Endothelial cell (in vitro differentiated cells): ENCODE data around the gene KLF2. TPM values are rescaled to one million over a fixed set of nuclear protein-coding genes. Genes with fewer than 3 reads are reported as not detected.

Experiments used
- DNase-seq: peaks from one replicate; pipeline ENCODE4 v3.0.0; 2021; ENCODE audit warnings: low spot score
- H3K27ac Mint-ChIP-seq: one replicate; pipeline ENCODE4 v1.8.0; 2021; ENCODE audit warnings: mixed read lengths, inconsistent platforms; ENCODE audit not compliant: unreplicated experiment
- H3K27me3 Mint-ChIP-seq: one replicate; pipeline ENCODE4 v1.8.0; 2021; ENCODE audit warnings: mild to moderate bottlenecking, moderate library complexity, mixed read lengths, inconsistent platforms; ENCODE audit not compliant: unreplicated experiment
- H3K36me3 Mint-ChIP-seq: one replicate; pipeline ENCODE4 v1.8.0; 2021; ENCODE audit warnings: mild to moderate bottlenecking, low read depth, mixed read lengths, inconsistent platforms; ENCODE audit not compliant: unreplicated experiment
- H3K4me1 Mint-ChIP-seq: one replicate; pipeline ENCODE4 v1.8.0; 2021; ENCODE audit warnings: mild to moderate bottlenecking, mixed read lengths, inconsistent platforms; ENCODE audit not compliant: unreplicated experiment
- H3K4me3 Mint-ChIP-seq: one replicate; pipeline ENCODE4 v1.8.0; 2021; ENCODE audit warnings: mild to moderate bottlenecking, mixed read lengths, inconsistent platforms; ENCODE audit not compliant: unreplicated experiment
- H3K9me3 Mint-ChIP-seq: one replicate; pipeline ENCODE4 v1.8.0; 2021; ENCODE audit warnings: mixed read lengths, inconsistent platforms; ENCODE audit not compliant: unreplicated experiment
- total RNA-seq: library from RNA; stranded (reverse); fragmentation: NEBNext Ultra II Directional; extraction: Animal tissue kit (Norgen Biotek cat#: 25700); gene quantifications from one replicate; pipeline ENCODE4 v1.2.1, GENCODE V29; 2021; ENCODE audit not compliant: unreplicated experiment
- TF ChIP-seq, protein P1 (sequence below): fragments of 200-600 bp; sonication (generic); IDR thresholded peaks from one replicate; pipeline ENCODE4 v1.5.0; 2021; ENCODE audit warnings: antibody characterized with exemption; ENCODE audit not compliant: unreplicated experiment

Gene KLF2
- total RNA-seq, 1 donor from 2014 or later: 48.9 TPM

DNA sequence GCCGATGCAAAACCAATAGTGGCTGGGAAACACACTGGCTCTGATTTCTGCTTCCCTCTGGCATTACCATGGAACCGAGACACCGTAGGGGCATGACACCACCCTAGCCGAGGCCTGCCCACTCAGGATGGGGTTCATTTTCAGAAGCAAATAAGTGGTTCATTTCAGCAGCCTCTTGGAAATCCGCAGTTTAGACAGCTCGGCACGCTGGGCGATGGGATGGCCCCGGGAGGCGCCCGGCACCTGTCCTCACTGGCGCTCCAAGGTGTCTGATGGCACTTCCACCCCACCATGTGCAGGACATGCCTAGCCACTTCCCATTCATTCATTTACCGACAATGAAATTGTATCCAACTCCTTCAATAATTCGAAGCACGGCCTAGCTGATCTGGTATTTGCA is 33.8 kb downstream of the KLF2 start:
- peaks cover 2% of the 10 kb centered on the region for H3K27me3 Mint-ChIP-seq
- H3K4me1 Mint-ChIP-seq: peaks cover 3% of the 10 kb centered on the region
- no peaks in the 10 kb centered on the region for H3K9me3 Mint-ChIP-seq
- DNase-seq: no peak
- TF ChIP-seq, protein P1, sequence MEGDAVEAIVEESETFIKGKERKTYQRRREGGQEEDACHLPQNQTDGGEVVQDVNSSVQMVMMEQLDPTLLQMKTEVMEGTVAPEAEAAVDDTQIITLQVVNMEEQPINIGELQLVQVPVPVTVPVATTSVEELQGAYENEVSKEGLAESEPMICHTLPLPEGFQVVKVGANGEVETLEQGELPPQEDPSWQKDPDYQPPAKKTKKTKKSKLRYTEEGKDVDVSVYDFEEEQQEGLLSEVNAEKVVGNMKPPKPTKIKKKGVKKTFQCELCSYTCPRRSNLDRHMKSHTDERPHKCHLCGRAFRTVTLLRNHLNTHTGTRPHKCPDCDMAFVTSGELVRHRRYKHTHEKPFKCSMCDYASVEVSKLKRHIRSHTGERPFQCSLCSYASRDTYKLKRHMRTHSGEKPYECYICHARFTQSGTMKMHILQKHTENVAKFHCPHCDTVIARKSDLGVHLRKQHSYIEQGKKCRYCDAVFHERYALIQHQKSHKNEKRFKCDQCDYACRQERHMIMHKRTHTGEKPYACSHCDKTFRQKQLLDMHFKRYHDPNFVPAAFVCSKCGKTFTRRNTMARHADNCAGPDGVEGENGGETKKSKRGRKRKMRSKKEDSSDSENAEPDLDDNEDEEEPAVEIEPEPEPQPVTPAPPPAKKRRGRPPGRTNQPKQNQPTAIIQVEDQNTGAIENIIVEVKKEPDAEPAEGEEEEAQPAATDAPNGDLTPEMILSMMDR: no peak
- peaks cover 5% of the 10 kb centered on the region for H3K36me3 Mint-ChIP-seq
- no peak overlapping the region for H3K27ac Mint-ChIP-seq
- no peak overlapping the region for H3K4me3 Mint-ChIP-seq

DNA sequence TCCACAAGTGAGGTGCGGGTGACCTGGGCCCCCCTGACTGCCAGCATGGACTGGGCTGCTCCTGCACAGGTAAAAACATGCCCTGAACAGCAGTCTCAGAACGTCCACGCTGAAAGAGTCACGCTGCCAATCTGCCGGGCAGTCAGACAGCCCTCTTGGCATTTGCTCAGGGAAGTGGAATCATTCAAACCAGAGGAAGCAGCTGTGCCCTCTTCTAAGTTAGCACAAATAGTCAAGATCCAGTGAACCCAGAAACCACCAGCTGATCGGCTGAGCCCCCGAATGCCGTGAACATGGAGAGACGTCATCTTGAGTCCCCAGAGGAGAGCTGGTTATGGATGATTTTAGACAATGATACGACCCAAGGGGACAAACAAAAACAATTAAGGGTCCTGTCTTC is 34.4 kb downstream of the KLF2 start:
- TF ChIP-seq, protein P1: no peak
- Mint-ChIP-seq H3K36me3 (peaks cover 5% of the 10 kb centered on the region), H3K27me3 (peaks cover 2% of the 10 kb centered on the region), H3K4me3 (no peak overlapping the region), H3K4me1 (peaks cover 3% of the 10 kb centered on the region), H3K27ac (no peak overlapping the region), H3K9me3 (no peaks in the 10 kb centered on the region)
- DNase-seq: no peak

DNA sequence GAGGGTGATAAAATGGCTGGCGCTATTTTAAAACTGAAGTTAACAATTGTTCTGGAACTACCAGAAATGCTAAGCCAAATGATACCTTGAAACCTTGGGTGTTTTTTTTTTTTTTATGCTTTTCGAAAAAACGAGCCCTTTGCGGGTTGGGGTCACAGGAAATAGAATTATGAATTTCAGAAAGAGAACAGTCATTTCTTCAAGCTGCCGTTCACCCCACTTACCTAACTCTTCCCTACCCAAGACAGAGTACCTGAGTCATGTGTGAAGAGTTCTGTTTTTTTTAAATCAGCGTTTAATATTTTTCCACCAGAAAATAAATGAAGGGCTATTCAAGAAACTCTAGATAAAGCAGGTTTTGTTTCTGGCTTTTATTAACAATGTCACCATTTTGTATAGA is 35.3 kb downstream of the KLF2 start:
- peaks cover 5% of the 10 kb centered on the region for H3K36me3 Mint-ChIP-seq
- DNase-seq: no peak
- TF ChIP-seq, protein P1: no peak
- H3K9me3 Mint-ChIP-seq: no peaks in the 10 kb centered on the region
- H3K4me3 Mint-ChIP-seq: no peak overlapping the region
- no peak overlapping the region for H3K27ac Mint-ChIP-seq
- peaks cover 3% of the 10 kb centered on the region for H3K4me1 Mint-ChIP-seq
- no peaks in the 10 kb centered on the region for H3K27me3 Mint-ChIP-seq

DNA sequence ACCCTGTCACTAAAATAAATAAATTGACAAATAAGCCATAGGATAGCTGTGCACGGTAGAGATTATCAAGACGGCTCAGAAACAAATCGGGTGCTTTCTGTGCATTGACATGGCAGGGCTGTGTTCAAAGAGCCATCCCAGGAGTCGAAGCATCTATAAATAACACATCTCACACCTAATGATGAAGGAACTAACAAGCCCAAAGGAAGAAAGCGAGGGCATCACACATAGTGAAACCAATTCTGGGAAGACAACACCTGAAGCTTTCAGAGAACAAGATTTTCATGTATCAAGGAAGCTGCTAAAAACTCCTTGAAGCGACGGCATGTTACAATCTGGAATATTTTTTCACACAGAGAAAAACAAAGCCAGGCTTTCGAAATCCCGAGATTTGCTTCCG is 36.1 kb downstream of the KLF2 start:
- Mint-ChIP-seq H3K27ac (no peak overlapping the region), H3K36me3 (peaks cover 5% of the 10 kb centered on the region), H3K4me3 (no peak overlapping the region), H3K27me3 (no peaks in the 10 kb centered on the region), H3K4me1 (peaks cover 3% of the 10 kb centered on the region), H3K9me3 (no peaks in the 10 kb centered on the region)
- TF ChIP-seq, protein P1: no peak
- no peak for DNase-seq

DNA sequence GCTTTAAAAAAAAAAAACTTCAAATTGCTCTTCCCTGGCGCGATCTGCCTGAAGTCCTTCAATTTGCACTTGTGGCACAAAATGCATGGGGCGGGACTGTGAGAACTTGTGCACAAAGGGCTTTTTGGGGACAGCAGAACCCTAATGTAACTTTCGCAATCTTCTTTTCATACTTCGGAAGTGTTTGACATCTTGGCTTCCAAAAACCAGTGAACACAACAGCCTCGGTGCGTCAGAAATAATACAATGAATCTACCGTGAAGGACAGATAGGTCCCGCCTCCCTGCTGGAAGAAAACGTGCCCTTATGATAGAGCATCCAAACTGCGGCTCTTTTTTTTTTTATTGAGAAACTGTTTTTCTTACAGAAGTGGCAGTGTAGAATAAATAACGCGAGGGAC is 36.6 kb downstream of the KLF2 start:
- Mint-ChIP-seq H3K4me3 (no peak overlapping the region), H3K27me3 (no peaks in the 10 kb centered on the region), H3K36me3 (peaks cover 5% of the 10 kb centered on the region), H3K27ac (no peak overlapping the region), H3K4me1 (peaks cover 3% of the 10 kb centered on the region), H3K9me3 (no peaks in the 10 kb centered on the region)
- DNase-seq: no peak
- TF ChIP-seq, protein P1: no peak
